T1000 (cell line): ENCODE results near the gene ABHD1.
"Not testable (repeated sequence)": the region's sequence is repeated elsewhere in the genome, so short reads cannot be mapped to it uniquely, and the experiment has no call there.

Experiments used
- DNase-seq: peaks from one replicate; lab custom pipeline; 2025; ENCODE audit warnings: mixed read lengths; lab: John Stamatoyannopoulos, UW

The ABHD1 gene

GRCh38 chr2:27164960-27165763 is 41.5 kb downstream of the ABHD1 start:
- no peak for DNase-seq

- DNase-seq = no peak
These were observed 47.1 kb downstream of the ABHD1 start for GRCh38 chr2:27170581-27171337.

DNA sequence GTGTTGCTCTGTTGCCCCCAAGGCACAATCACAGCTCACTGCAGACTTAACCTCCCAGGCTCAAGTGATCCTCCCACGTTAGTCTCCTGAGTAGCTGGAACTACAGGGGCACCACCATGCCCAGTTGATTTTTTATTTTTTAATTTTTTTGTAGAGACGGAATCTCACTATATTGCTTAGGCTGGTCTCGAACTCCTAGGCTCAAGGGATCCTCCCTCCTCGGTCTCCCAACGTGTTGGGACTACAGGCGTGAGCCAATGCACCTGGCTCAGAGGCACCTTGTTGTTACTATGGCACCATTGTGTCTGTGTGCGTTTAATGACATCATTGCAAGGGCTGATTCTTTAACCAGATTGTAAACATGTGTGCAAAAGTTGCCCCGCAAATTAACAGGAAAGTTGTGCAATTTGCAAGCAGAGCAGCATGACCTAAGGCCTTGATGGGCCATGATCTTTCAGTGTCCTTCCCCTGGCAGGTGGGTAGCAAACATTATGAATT is 47.8 kb downstream of the ABHD1 start:
- DNase-seq = no peak

- DNase-seq = no peak
These were observed 51.0 kb downstream of the ABHD1 start for GRCh38 chr2:27174638-27175037.

DNA sequence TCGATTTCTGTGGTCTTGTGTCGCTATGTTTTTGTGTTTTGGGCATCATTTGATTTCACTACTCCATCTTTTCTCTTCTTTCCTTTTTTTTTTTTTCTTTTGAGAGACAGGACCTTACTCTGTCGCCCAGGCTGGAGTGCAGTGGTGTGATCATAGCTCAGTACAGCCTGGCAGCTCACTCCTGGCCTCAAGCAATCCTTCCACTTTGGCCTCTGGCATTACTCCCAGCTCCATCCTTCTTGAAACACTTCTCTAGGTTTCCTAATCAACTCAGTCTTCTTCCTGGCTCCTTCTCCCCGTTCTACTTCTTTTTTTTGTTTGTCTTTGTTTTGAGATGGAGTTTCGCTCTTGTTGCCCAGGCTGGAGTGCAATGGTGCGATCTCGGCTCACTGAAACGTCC is 51.7 kb downstream of the ABHD1 start:
- DNase-seq = no peak

GRCh38 chr2:27175781-27176180 is 52.2 kb downstream of the ABHD1 start:
- not testable (repeated sequence) for DNase-seq

- no peak for DNase-seq
These were observed 54.1 kb downstream of the ABHD1 start for GRCh38 chr2:27177441-27178351.

- DNase-seq = no peak
These were observed 54.9 kb downstream of the ABHD1 start for GRCh38 chr2:27178469-27178868.

DNA sequence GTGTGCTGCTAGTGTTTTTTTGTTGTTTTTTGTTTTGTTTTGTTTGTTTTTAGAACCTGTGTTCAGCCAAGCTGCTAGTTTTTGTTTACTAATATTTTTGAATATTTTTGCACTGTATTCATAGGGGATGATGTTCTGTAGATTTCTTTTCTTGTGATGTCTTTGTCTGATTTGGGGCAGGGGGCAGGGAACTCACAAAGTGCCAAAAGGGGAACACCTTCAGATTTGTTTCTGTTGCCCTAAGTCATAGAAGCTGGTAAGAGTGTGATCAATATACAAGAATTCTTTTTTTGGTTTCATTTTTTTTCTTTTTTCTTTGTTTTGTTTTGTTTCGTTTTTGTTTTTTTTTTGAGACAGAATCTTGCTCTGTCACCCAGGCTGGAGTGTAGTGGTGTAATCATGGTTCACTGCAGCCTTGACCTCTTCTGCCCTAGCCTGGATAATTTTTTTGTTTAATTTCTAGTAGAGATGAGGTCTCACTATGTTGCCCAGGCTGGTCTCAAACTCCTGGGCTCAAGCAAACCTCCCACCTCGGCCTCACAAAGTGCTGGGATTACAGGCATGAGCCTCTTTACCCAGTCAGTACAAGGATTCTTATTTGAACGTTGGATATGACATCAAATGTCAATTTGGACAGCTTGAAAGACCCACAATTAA is 55.9 kb downstream of the ABHD1 start:
- no peak for DNase-seq
